Measurements from ENCODE around the gene TAF1B. TPM values are rescaled to one million over a fixed set of nuclear protein-coding genes. Genes with fewer than 3 reads are reported as not detected.

TAF1B gene
- total and polyA plus RNA-seq, 7 donors: 2.7 to 7.6 (median 5.7) TPM

DNA sequence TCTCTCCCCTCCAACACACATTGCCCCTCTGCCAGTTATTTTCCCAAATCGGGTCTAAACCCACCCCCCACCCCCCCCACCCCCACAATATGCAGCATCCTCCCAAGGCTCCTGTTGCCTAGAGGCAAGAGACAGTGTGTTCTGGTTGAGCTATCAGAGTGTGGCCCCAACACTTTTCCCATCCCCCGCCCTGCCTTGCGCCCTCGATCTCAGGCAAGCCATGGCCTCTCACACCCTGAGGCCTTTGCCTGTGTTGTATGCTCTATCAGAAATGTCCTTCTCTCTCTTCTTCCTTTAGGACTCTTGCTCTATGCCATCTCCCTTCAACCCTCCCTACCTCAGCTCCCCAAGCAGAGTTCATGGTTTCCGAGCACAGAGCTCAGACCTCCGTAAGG lies 98.7 kb downstream of the TAF1B start:
- no peaks in the 10 kb centered on the region for H3K4me1 ChIP-seq
- DNase-seq: no peak
- TF ChIP-seq, protein P1, sequence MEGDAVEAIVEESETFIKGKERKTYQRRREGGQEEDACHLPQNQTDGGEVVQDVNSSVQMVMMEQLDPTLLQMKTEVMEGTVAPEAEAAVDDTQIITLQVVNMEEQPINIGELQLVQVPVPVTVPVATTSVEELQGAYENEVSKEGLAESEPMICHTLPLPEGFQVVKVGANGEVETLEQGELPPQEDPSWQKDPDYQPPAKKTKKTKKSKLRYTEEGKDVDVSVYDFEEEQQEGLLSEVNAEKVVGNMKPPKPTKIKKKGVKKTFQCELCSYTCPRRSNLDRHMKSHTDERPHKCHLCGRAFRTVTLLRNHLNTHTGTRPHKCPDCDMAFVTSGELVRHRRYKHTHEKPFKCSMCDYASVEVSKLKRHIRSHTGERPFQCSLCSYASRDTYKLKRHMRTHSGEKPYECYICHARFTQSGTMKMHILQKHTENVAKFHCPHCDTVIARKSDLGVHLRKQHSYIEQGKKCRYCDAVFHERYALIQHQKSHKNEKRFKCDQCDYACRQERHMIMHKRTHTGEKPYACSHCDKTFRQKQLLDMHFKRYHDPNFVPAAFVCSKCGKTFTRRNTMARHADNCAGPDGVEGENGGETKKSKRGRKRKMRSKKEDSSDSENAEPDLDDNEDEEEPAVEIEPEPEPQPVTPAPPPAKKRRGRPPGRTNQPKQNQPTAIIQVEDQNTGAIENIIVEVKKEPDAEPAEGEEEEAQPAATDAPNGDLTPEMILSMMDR (IDR thresholded peaks at IDR 0.05): no peak
- no peaks in the 10 kb centered on the region for H3K9me3 ChIP-seq
- H3K27ac ChIP-seq: no peak overlapping the region
- ATAC-seq: peak in 1 of 4 donors; percentile 14
- H3K4me3 ChIP-seq: no peak overlapping the region
- 58 to 62% (median 61%) methylated on average over 5 to 6 of the region's 6 CpGs for WGBS, 3 donors
- intact Hi-C loops (cut with DNase I): loop anchor here in 1 of 2 donors (10.0 kb wide), 1 partner anchor 127 kb away; no protein-coding TSS in a partner anchor
- H3K36me3 ChIP-seq (ENCODE audit: insufficient read depth in 1 of 2, low read depth in 1 of 2): no peaks in the 10 kb centered on the region
- H3K27me3 ChIP-seq (ENCODE audit: insufficient read depth in 3 of 3, low read length in 2 of 3): peaks cover 0 to 22% (median 3%) of the 10 kb centered on the region in 3 donors

DNA sequence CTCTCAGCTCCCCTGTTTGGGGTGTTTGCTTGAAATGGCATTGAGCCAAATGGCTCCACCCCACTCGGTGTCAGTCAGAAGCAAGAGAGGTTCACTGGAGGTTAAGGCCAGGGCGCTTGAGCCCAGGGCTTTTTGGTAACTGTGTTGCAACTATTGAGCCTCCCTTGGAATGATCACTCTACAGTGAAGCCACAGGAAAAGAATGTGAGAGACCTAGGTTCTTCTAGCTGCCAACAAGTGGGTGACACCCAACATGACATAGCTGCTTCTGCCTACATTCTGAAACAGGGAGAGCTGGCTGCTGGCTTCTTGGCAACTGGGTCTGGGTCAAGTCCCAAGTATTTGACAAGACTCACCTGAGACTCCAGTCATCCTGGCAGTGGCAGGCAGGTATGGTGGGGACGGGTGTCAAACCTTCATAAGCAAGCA lies 101.1 kb downstream of the TAF1B start:
- Histone ChIP-seq H3K4me1 (no peaks in the 10 kb centered on the region), H3K36me3 (ENCODE audit: insufficient read depth in 1 of 2, low read depth in 1 of 2) (no peaks in the 10 kb centered on the region), H3K4me3 (no peak overlapping the region), H3K27me3 (ENCODE audit: insufficient read depth in 3 of 3, low read length in 2 of 3) (peaks cover 0 to 22% (median 3%) of the 10 kb centered on the region in 3 donors), H3K27ac (no peak overlapping the region), H3K9me3 (no peaks in the 10 kb centered on the region)
- DNase-seq: no peak
- WGBS, 3 donors: 50 to 59% (median 55%) methylated on average over 3 of the region's 3 CpGs
- no peak for ATAC-seq
- intact Hi-C loops (cut with DNase I): loop anchor here in 1 of 2 donors (10.0 kb wide), 1 partner anchor 130 kb away; no protein-coding TSS in a partner anchor
- TF ChIP-seq, protein P1 (IDR thresholded peaks at IDR 0.05): no peak

DNA sequence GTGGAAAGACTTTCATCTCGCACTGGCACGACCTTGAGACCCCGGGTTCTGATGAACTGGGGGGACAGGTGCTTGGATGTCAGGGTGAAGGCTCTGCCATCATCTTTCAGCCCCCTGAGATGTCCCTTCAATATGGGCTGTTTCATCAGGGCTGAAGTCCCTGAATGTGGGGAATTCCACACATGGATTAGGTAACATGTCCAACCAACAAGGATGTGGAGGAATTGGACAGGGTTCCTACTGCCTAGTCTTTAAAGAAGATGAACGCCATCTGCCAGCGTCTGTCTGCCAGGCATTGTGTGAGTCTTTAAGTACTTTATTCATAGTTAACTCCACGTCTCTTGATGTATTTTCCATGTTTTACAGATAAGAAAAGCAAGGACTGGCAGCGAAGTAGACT lies 102.3 kb downstream of the TAF1B start:
- Histone ChIP-seq H3K4me3 (no peak overlapping the region), H3K27ac (no peak overlapping the region), H3K27me3 (ENCODE audit: insufficient read depth in 3 of 3, low read length in 2 of 3) (peaks cover 0 to 22% (median 3%) of the 10 kb centered on the region in 3 donors), H3K36me3 (ENCODE audit: insufficient read depth in 1 of 2, low read depth in 1 of 2) (no peaks in the 10 kb centered on the region), H3K9me3 (no peaks in the 10 kb centered on the region), H3K4me1 (no peaks in the 10 kb centered on the region)
- TF ChIP-seq, protein P1 (IDR thresholded peaks at IDR 0.05): no peak
- 40 to 44% (median 44%) methylated on average over 7 of the region's 7 CpGs for WGBS, 3 donors
- no peak for DNase-seq
- no peak for ATAC-seq
- intact Hi-C loops (cut with DNase I): loop anchor here in 1 of 2 donors (10.0 kb wide), 1 partner anchor 131 kb away; no protein-coding TSS in a partner anchor

DNA sequence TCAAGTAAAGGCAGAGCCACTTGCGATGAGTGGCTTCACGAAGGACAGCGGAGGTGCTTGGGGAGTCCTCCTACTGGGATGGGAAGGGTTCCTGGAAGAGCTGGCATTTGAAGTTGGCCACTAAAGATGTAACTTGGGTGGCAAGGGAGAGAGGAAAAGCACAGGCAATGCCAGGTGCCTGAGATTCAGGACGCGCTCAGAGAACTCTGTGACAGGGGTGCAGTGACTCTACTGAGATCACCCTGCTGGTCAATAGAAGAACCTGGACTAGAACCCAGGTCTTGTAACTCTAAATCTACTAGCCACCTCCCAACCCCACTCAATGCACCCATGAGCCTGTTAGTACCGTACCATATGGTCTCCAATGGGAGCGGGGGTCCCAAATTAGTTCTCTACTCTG lies 102.8 kb downstream of the TAF1B start:
- no peak overlapping the region for H3K4me3 ChIP-seq
- H3K27ac ChIP-seq: no peak overlapping the region
- DNase-seq: no peak
- 75 to 80% (median 80%) methylated on average over 7 of the region's 7 CpGs for WGBS, 3 donors
- intact Hi-C loops (cut with DNase I): loop anchor here in 1 of 2 donors (10.0 kb wide), 1 partner anchor 131 kb away; no protein-coding TSS in a partner anchor
- H3K9me3 ChIP-seq: no peaks in the 10 kb centered on the region
- peaks cover 0 to 22% (median 3%) of the 10 kb centered on the region in 3 donors for H3K27me3 ChIP-seq (ENCODE audit: insufficient read depth in 3 of 3, low read length in 2 of 3)
- no peaks in the 10 kb centered on the region for H3K4me1 ChIP-seq
- H3K36me3 ChIP-seq (ENCODE audit: insufficient read depth in 1 of 2, low read depth in 1 of 2): no peaks in the 10 kb centered on the region
- no peak for ATAC-seq
- TF ChIP-seq, protein P1 (IDR thresholded peaks at IDR 0.05): no peak

DNA sequence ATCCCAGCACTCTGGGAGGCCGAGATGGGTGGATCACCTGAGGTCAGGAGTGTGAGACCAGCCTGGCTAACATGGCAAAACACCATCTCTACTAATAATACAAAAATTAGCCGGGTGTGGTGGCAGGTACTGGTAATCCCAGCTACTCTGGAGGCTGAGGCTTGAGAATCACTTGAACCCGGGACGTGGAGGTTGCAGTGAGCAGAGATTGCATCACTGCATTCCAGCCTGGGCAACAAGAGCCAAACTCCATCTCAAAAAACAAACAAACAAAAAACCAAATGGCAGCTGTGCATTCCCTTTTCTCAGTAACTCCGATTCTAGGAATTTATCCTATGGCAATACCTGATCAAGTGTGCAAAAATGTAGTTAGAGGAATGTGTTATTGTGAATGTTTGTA lies 103.5 kb downstream of the TAF1B start:
- no peaks in the 10 kb centered on the region for H3K36me3 ChIP-seq (ENCODE audit: insufficient read depth in 1 of 2, low read depth in 1 of 2)
- H3K9me3 ChIP-seq: no peaks in the 10 kb centered on the region
- H3K27ac ChIP-seq: no peak overlapping the region
- ATAC-seq (no peak), DNase-seq (no peak)
- peaks cover 0 to 22% (median 3%) of the 10 kb centered on the region in 3 donors for H3K27me3 ChIP-seq (ENCODE audit: insufficient read depth in 3 of 3, low read length in 2 of 3)
- no peaks in the 10 kb centered on the region for H3K4me1 ChIP-seq
- 48 to 51% (median 50%) methylated on average over 5 of the region's 5 CpGs for WGBS, 3 donors
- TF ChIP-seq, protein P1 (IDR thresholded peaks at IDR 0.05): no peak
- H3K4me3 ChIP-seq: no peak overlapping the region
- intact Hi-C loops (cut with DNase I): loop anchor here in 1 of 2 donors (10.0 kb wide), 1 partner anchor 132 kb away; no protein-coding TSS in a partner anchor
